ENCODE data around the gene BTRC. TPM values are rescaled to one million over a fixed set of nuclear protein-coding genes. Genes with fewer than 3 reads are reported as not detected.
"Not testable (repeated sequence)": the region's sequence is repeated elsewhere in the genome, so short reads cannot be mapped to it uniquely, and the experiment has no call there.

BTRC gene
- total and polyA plus RNA-seq, 10 of the 15 experiments (the other 5 are each of a cell fraction or from before 2014, with no cell fraction given): 2.2 to 18.6 (median 8.6) TPM

- H3K27me3 ChIP-seq (replicated peaks in 1 of 2; ENCODE audit: control insufficient read depth in 2 of 2, insufficient read depth in 2 of 2, low read length in 1 of 2); H3K4me2 ChIP-seq (ENCODE audit: control insufficient read depth, insufficient read depth); H3K4me3 ChIP-seq; H3K9ac ChIP-seq (ENCODE audit: control insufficient read depth, insufficient read depth, low read length); FAIRE-seq; H3K36me3 ChIP-seq (ENCODE audit: control insufficient read depth in 2 of 2, insufficient read depth in 2 of 2, low read length in 1 of 2); H2AFZ ChIP-seq (ENCODE audit: control insufficient read depth, low read depth, low read length); BruUV-seq (replicated peaks); in situ Hi-C loops (cut with MboI); H3K9me3 ChIP-seq (replicated peaks; ENCODE audit: control insufficient read depth, insufficient read depth, low read length); H3K27ac ChIP-seq (ENCODE audit: control insufficient read depth, insufficient read depth); H4K20me1 ChIP-seq (ENCODE audit: control insufficient read depth, insufficient read depth); H3K4me1 ChIP-seq (ENCODE audit: control insufficient read depth, insufficient read depth, low read length); ATAC-seq; H3K79me2 ChIP-seq (ENCODE audit: control insufficient read depth, insufficient read depth, low read length); DNase-seq (ENCODE audit: low read depth, low spot score); CTCF ChIA-PET; intact Hi-C loops (cut with micrococcal nuclease; ENCODE audit: unreplicated experiment): not testable (repeated sequence)
- POLR2A ChIA-PET: interaction anchor here (0.6 kb wide), 1 partner anchor 257 kb away, joined by 3 read pairs; no protein-coding TSS in a partner anchor
- 24% methylated on average over 4 of the region's 5 CpGs for whole genome bisulfite sequencing (ENCODE audit: insufficient coverage, insufficient replicate concordance, low lambda C conversion rate, missing lambda C conversion rate)
- RAD21 ChIA-PET (ENCODE audit: unreplicated experiment): interaction anchor here (0.6 kb wide), 1 partner anchor 43 kb away, joined by 3 read pairs; no protein-coding TSS in a partner anchor
- SMC1A ChIA-PET (ENCODE audit: uncharacterized antibody, unreplicated experiment): interaction anchor here (0.7 kb wide), 1 partner anchor 106 kb away, joined by 3 read pairs; no protein-coding TSS in a partner anchor
- peak; percentile 21; the same call in 1 of the 2 replicates for TF ChIP-seq ATF7 (IDR thresholded peaks at IDR 0.05; ENCODE audit: low read depth)
Observed at GRCh38 chr10:101334259-101334658, 19.7 kb upstream of the BTRC start.

- no peaks in the 10 kb centered on the region for H3K9me3 ChIP-seq (replicated peaks; ENCODE audit: control insufficient read depth, insufficient read depth, low read length)
- TF ChIP-seq WRNIP1 (IDR thresholded peaks at IDR 0.05; ENCODE audit: borderline replicate concordance, low read depth, low read length): no peak
- TF ChIP-seq NFXL1 (IDR thresholded peaks at IDR 0.05; ENCODE audit: borderline replicate concordance): no peak
- TF ChIP-seq ZNF217 (IDR thresholded peaks at IDR 0.05): no peak
- no peak for TF ChIP-seq CHD1 (IDR thresholded peaks at IDR 0.05; ENCODE audit: low read depth, low read length)
- no peak for TF ChIP-seq CHD4 (IDR thresholded peaks at IDR 0.05)
- TF ChIP-seq ZNF24 (IDR thresholded peaks at IDR 0.05): no peak
- TF ChIP-seq REST (IDR thresholded peaks at IDR 0.05; ENCODE audit: low read depth, low read length): no peak
- TF ChIP-seq PML (IDR thresholded peaks at IDR 0.05; ENCODE audit: low read length): no peak
- no peak for TF ChIP-seq MEF2A (IDR thresholded peaks at IDR 0.05; ENCODE audit: insufficient read depth, low read depth, low read length)
- TF ChIP-seq CBX3 (IDR thresholded peaks at IDR 0.05; ENCODE audit: borderline replicate concordance, low read depth): no peak
- no peak for FAIRE-seq
- no peak overlapping the region for H3K4me3 ChIP-seq
- ATAC-seq: no peak
- H3K27me3 ChIP-seq (replicated peaks in 1 of 2; ENCODE audit: control insufficient read depth in 2 of 2, insufficient read depth in 2 of 2, low read length in 1 of 2): peaks cover 0 to 7% of the 10 kb centered on the region in 2 experiments; a peak in 3 of 4 replicates
- H3K36me3 ChIP-seq (ENCODE audit: control insufficient read depth in 2 of 2, insufficient read depth in 2 of 2, low read length in 1 of 2): no peaks in the 10 kb centered on the region
- SMC1A ChIA-PET (ENCODE audit: uncharacterized antibody, unreplicated experiment): no interaction called here
- no peaks in the 10 kb centered on the region for H3K79me2 ChIP-seq (ENCODE audit: control insufficient read depth, insufficient read depth, low read length)
- POLR2A ChIA-PET: no interaction called here
- H3K9ac ChIP-seq (ENCODE audit: control insufficient read depth, insufficient read depth, low read length): no peak overlapping the region
- in situ Hi-C loops (cut with MboI) (no loop called here), intact Hi-C loops (cut with micrococcal nuclease; ENCODE audit: unreplicated experiment) (no loop called here)
- RAD21 ChIA-PET (ENCODE audit: unreplicated experiment): no interaction called here
- H3K27ac ChIP-seq (ENCODE audit: control insufficient read depth, insufficient read depth): no peak overlapping the region
- H3K4me2 ChIP-seq (ENCODE audit: control insufficient read depth, insufficient read depth): no peak overlapping the region
- H4K20me1 ChIP-seq (ENCODE audit: control insufficient read depth, insufficient read depth): no peaks in the 10 kb centered on the region
- no TSS peak for BruUV-seq (replicated peaks)
- H3K4me1 ChIP-seq (ENCODE audit: control insufficient read depth, insufficient read depth, low read length): no peaks in the 10 kb centered on the region
- H2AFZ ChIP-seq (ENCODE audit: control insufficient read depth, low read depth, low read length): no peak overlapping the region
- CTCF ChIA-PET: no interaction called here
- DNase-seq (ENCODE audit: low read depth, low spot score): no peak
Observed at GRCh38 chr10:101336382-101336781, 17.6 kb upstream of the BTRC start.

Measured in GM12878 (cell line).